ENCODE results near the gene SLC25A33. TPM values are rescaled to one million over a fixed set of nuclear protein-coding genes. Genes with fewer than 3 reads are reported as not detected.

The SLC25A33 gene
- total RNA-seq, 1 experiment from 2014 or later = 11.8 TPM

GRCh38 chr1:9530320-9530719, 8.9 kb upstream of the SLC25A33 start:
- H2AFZ ChIP-seq (ENCODE audit: low read length) = no peak overlapping the region
- H3K9ac ChIP-seq (ENCODE audit: low read length) = no peak overlapping the region
- H3K79me2 ChIP-seq (ENCODE audit: low read length) = no peaks in the 10 kb centered on the region
- no peaks in the 10 kb centered on the region for H3K27me3 ChIP-seq (ENCODE audit: low read length)
- TF ChIP-seq EZH2phosphoT487 (IDR thresholded peaks at IDR 0.05; ENCODE audit: borderline replicate concordance, low read length) = no peak
- no peaks in the 10 kb centered on the region for H3K4me1 ChIP-seq (ENCODE audit: insufficient read depth, low read length)
- CTCF ChIA-PET = no interaction called here
- H3K9me2 ChIP-seq (replicated peaks; ENCODE audit: low read length) = no peaks in the 10 kb centered on the region
- no peak overlapping the region for H3K4me2 ChIP-seq (ENCODE audit: low read length)
- no peaks in the 10 kb centered on the region for H3F3A ChIP-seq (ENCODE audit: low read length, unreplicated experiment)
- ATAC-seq (no peak), DNase-seq (no peak)
- no peak overlapping the region for H3K27ac ChIP-seq (ENCODE audit: low read length)
- no peaks in the 10 kb centered on the region for H3K36me3 ChIP-seq (ENCODE audit: low read depth, low read length)
- no TSS peak for BruUV-seq (replicated peaks)
- H3K9me3 ChIP-seq (ENCODE audit: low read length) = no peaks in the 10 kb centered on the region
- POLR2A ChIA-PET (ENCODE audit: unreplicated experiment) = no interaction called here
- intact Hi-C loops (cut with micrococcal nuclease) = no loop called here
- no peak overlapping the region for H3K4me3 ChIP-seq (ENCODE audit: low read length)
- H4K20me1 ChIP-seq (ENCODE audit: low read length) = no peaks in the 10 kb centered on the region

DNA sequence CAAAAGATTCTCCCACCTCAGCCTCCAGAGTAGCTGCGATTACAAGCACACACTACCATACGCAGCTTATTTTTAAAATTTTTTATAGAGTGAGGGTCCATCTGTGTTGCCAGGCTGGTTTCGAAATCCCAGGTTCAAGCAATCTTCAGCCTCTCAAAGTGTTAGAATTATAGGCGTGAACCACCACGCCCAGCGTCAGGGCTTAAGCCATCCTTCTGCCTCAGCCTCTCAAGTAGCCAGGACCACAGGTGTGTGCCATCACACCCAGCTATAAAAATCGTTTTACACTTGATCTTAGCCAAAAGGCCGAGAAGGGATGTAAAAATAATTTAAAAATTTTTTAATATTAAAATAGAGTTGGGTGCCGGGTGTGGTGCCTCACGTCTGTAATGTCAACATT, 4.3 kb upstream of the SLC25A33 start:
- no peaks in the 10 kb centered on the region for H3K27me3 ChIP-seq (ENCODE audit: low read length)
- no peaks in the 10 kb centered on the region for H3K9me3 ChIP-seq (ENCODE audit: low read length)
- H4K20me1 ChIP-seq (ENCODE audit: low read length) = no peaks in the 10 kb centered on the region
- intact Hi-C loops (cut with micrococcal nuclease) = loop anchor here (5.0 kb wide), 1 partner anchor 37 kb away; no protein-coding TSS in a partner anchor
- BruUV-seq (replicated peaks) = no TSS peak
- no peak overlapping the region for H3K27ac ChIP-seq (ENCODE audit: low read length)
- ChIA-PET CTCF (no interaction called here), POLR2A (ENCODE audit: unreplicated experiment) (no interaction called here)
- no peak overlapping the region for H2AFZ ChIP-seq (ENCODE audit: low read length)
- H3K4me2 ChIP-seq (ENCODE audit: low read length) = no peak overlapping the region
- no peaks in the 10 kb centered on the region for H3K36me3 ChIP-seq (ENCODE audit: low read depth, low read length)
- no peaks in the 10 kb centered on the region for H3F3A ChIP-seq (ENCODE audit: low read length, unreplicated experiment)
- H3K9ac ChIP-seq (ENCODE audit: low read length) = no peak overlapping the region
- peaks cover 14% of the 10 kb centered on the region for H3K4me1 ChIP-seq (ENCODE audit: insufficient read depth, low read length)
- ATAC-seq = no peak
- no peaks in the 10 kb centered on the region for H3K9me2 ChIP-seq (replicated peaks; ENCODE audit: low read length)
- peaks cover 3% of the 10 kb centered on the region for H3K79me2 ChIP-seq (ENCODE audit: low read length)
- H3K4me3 ChIP-seq (ENCODE audit: low read length) = no peak overlapping the region
- TF ChIP-seq EZH2 (IDR thresholded peaks at IDR 0.05; ENCODE audit: low read length, unreplicated experiment) (no peak), CTCF (conservative IDR thresholded peaks at IDR 0.05; ENCODE audit: low read depth, low read length) (no peak), EZH2phosphoT487 (IDR thresholded peaks at IDR 0.05; ENCODE audit: borderline replicate concordance, low read length) (no peak)
- DNase-seq = no peak

GRCh38 chr1:9536301-9536700, 3.0 kb upstream of the SLC25A33 start:
- CTCF ChIA-PET = no interaction called here

More at GRCh38 chr1:9536301-9536700, 3.0 kb upstream of the SLC25A33 start:
- no peak for ATAC-seq
- H3K4me2 ChIP-seq (ENCODE audit: low read length) = no peak overlapping the region
- POLR2A ChIA-PET (ENCODE audit: unreplicated experiment) = no interaction called here
- H3K27me3 ChIP-seq (ENCODE audit: low read length) = no peaks in the 10 kb centered on the region
- intact Hi-C loops (cut with micrococcal nuclease) = loop anchor here (5.0 kb wide), 1 partner anchor 36 kb away; no protein-coding TSS in a partner anchor
- H3K4me3 ChIP-seq (ENCODE audit: low read length) = no peak overlapping the region
- no peak overlapping the region for H3K27ac ChIP-seq (ENCODE audit: low read length)
- H3K9ac ChIP-seq (ENCODE audit: low read length) = no peak overlapping the region
- TF ChIP-seq CTCF (conservative IDR thresholded peaks at IDR 0.05; ENCODE audit: low read depth, low read length) (no peak), EZH2phosphoT487 (IDR thresholded peaks at IDR 0.05; ENCODE audit: borderline replicate concordance, low read length) (no peak), EZH2 (IDR thresholded peaks at IDR 0.05; ENCODE audit: low read length, unreplicated experiment) (no peak)
- no peaks in the 10 kb centered on the region for H3F3A ChIP-seq (ENCODE audit: low read length, unreplicated experiment)
- no peak for DNase-seq
- peaks cover 15% of the 10 kb centered on the region for H3K79me2 ChIP-seq (ENCODE audit: low read length)
- H3K9me3 ChIP-seq (ENCODE audit: low read length) = no peaks in the 10 kb centered on the region
- BruUV-seq (replicated peaks) = no TSS peak
- H2AFZ ChIP-seq (ENCODE audit: low read length) = no peak overlapping the region
- no peaks in the 10 kb centered on the region for H3K36me3 ChIP-seq (ENCODE audit: low read depth, low read length)
- peaks cover 15% of the 10 kb centered on the region for H3K4me1 ChIP-seq (ENCODE audit: insufficient read depth, low read length)
- H4K20me1 ChIP-seq (ENCODE audit: low read length) = peaks cover 7% of the 10 kb centered on the region; the same call in 1 of the 2 replicates
- no peaks in the 10 kb centered on the region for H3K9me2 ChIP-seq (replicated peaks; ENCODE audit: low read length)

Measured in PC-3 (cell line).